ENCODE measurements around the gene MRPL54.

Gene MRPL54

DNA sequence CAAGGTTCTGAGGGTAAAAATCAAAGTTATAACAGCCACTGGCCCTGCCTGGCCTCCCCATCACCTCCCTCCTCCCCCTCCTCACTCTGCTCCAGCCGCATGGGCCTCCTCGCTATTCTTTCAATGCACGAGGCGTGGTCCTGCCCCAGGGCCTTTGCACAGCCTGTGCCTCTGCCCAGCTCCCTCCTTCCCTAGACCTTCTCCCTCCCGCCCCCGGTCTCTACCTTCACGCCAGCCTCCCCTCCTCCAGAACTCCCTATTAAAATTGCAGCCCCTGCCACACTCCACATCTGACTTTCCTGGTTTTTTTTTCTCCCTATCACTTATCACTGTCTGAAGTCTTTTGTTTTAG is 6.2 kb downstream of the MRPL54 start:
- H3K4me3 ChIP-seq (replicated peaks; ENCODE audit: low read depth, low read length), result no peak overlapping the region
- DNase-seq (ENCODE audit: low read depth), result no peak
- TF ChIP-seq, protein P1, sequence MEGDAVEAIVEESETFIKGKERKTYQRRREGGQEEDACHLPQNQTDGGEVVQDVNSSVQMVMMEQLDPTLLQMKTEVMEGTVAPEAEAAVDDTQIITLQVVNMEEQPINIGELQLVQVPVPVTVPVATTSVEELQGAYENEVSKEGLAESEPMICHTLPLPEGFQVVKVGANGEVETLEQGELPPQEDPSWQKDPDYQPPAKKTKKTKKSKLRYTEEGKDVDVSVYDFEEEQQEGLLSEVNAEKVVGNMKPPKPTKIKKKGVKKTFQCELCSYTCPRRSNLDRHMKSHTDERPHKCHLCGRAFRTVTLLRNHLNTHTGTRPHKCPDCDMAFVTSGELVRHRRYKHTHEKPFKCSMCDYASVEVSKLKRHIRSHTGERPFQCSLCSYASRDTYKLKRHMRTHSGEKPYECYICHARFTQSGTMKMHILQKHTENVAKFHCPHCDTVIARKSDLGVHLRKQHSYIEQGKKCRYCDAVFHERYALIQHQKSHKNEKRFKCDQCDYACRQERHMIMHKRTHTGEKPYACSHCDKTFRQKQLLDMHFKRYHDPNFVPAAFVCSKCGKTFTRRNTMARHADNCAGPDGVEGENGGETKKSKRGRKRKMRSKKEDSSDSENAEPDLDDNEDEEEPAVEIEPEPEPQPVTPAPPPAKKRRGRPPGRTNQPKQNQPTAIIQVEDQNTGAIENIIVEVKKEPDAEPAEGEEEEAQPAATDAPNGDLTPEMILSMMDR (IDR thresholded peaks at IDR 0.05; ENCODE audit: low read length, missing control alignments), result no peak

- no peak for DNase-seq (ENCODE audit: low read depth)
- TF ChIP-seq, protein P1 (IDR thresholded peaks at IDR 0.05; ENCODE audit: low read length, missing control alignments), result no peak
- no peak overlapping the region for H3K4me3 ChIP-seq (replicated peaks; ENCODE audit: low read depth, low read length)
Observed at GRCh38 chr19:3769494-3769893, 7.0 kb downstream of the MRPL54 start.

DNA sequence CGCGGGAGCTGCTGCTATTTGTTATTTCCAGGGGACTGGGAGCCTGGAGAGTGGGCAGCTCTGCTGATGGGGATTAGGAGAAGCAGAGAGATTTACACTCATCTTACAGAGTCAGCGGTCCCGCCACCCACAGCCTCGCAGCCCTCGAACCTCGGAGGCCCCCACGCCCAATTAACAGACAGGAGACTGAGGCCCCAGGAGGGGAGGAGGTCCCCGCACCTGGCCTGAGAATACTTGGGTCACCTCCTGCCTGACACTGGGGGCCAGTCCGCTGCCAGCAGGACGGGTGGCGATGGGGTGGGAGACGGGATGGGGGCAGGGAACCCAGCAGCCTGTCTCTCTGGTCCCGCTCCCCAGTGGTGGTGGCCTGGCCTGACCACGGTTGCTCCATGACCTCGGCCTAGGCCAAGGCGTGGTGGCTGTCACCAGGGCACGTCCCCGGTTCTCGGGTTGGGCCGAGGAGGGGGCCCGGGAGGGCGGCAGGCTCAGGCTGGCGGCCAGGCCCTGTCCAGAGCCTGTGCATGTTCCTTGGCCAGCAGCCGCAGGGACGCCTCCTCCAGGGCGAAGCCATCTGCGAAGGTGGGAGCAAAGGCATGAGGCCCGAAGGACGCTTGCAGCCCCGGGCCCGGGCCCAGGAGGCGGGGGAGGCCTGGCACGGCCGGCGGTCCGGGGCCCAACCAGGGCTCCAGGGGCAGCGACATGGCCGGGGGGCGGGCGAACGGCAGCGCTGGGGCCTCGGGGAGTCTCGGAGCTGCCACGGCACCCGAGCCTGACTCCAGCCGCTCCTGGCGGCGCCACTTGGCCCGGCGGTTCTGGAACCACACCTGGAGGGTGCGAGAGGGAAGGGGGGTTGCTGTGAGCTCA is 7.9 kb downstream of the MRPL54 start:
- no peak overlapping the region for H3K4me3 ChIP-seq (replicated peaks; ENCODE audit: low read depth, low read length)
- DNase-seq (ENCODE audit: low read depth), result no peak
- TF ChIP-seq, protein P1 (IDR thresholded peaks at IDR 0.05; ENCODE audit: low read length, missing control alignments), result no peak

DNA sequence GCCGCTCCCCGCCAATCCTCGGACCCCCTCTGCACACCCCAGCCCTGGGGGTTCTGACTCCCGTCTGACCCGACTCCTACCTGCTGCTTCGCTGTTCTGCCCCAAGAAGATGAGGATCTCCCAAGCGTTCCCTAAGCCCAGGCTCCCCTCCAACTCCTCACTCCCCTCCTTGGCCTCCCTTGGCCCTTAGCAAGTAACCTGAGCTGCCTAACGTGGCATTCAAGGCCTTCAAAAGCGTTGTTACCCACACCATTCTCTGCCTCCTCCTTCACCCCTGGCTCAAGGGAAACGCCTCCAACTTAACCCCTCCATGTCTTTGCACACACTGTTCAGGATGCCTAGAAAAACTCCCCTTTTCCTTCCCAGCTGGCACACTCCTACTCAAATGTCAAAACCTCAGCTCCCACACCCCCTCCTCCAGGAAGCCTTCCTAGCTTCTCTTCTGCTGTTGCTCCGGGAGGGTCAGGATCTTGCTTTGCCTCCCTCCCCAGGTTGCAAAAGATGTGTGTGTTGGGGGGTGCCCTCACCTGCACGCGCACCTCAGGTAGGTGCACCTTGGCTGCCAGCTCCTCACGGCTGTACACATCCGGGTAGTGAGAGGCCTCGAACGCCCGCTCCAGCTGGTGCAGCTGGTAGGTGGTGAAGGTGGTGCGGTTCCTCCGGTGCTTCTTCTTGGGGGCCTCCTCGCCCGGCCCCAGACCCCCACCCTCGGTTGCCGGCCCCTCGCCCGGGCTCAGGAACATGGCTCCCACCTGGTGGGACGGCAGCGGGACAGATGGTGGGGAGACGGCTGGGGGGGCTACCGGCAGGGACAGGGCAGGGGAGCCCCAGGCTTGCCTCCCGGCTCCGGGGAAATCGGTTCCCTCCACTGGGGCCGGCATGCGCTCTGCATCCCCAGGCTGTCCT is 8.8 kb downstream of the MRPL54 start:
- no peak for DNase-seq (ENCODE audit: low read depth)
- TF ChIP-seq, protein P1 (IDR thresholded peaks at IDR 0.05; ENCODE audit: low read length, missing control alignments), result no peak
- H3K4me3 ChIP-seq (replicated peaks; ENCODE audit: low read depth, low read length), result no peak overlapping the region

DNA sequence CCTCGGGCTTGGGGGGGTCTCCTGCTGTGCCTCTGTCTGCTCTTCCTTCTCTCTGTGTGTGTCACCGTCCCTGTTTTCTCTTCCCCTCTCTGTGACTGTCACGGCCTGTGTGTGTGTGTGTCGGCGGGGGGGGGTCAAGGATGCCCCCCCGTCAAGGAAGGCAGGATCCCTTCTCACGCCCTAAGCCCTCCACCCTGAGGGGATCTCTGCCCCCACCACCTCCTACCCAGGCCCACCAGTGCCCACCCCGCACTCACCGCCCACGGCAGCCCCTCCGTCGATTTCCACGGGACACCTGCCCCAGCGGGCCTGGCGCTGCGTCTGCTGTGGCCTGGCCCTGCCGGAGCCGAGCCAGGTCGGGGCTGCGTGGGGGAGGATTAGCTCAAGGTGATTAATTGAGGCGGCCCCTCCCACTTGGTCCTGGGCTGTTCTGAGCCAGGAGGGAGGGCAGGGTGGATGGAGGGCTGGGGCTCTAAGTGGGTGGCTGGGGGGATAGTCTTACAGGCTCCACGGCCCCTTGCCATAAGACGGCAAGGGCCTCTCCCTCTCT is 9.5 kb downstream of the MRPL54 start, which contains the start of gene RAX2:
Gene RAX2, minus strand, starts transcription at position 323 of the 550 bp plus-strand sequence. CDS start 486 bp downstream, outside the sequence.
- DNase-seq (ENCODE audit: low read depth), result no peak
- TF ChIP-seq, protein P1 (IDR thresholded peaks at IDR 0.05; ENCODE audit: low read length, missing control alignments), result no peak
- H3K4me3 ChIP-seq (replicated peaks; ENCODE audit: low read depth, low read length), result no peak within 1 kb of the TSS

DNA sequence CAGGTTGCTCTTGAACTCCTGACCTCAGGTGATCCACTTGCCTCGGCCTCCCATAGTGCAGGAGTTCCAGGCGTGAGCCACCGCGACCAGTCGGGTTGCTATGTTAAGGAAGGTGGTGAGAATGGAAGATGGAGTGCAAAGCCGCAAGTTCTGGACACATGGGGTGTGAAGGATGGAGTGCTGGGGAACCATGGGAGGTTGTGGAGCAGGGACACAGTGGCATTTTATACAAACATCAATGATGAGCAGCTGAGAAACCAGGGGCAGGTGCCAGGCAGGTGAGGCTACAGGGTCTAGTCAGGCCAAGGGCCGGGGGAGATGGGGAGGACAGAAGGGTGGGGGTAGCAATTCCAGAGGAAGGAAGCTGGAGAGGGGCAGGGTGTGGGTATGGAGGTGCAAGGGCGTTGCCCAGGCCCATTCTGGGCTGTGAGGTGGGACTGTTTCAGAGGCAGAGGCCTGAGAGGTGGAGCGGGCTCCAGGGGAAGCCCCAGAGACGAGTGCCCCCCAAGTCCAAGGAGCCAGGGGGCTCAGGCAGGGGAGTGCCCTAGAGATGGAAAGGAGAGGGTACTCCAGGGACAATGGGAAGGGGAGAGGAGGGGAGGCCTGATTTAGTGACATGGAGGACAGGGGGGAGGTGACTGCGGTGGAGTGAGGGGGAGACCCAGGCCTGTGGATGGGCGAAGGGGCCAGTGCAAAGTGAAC is 11.5 kb downstream of the MRPL54 start:
- TF ChIP-seq, protein P1 (IDR thresholded peaks at IDR 0.05; ENCODE audit: low read length, missing control alignments), result no peak
- no peak overlapping the region for H3K4me3 ChIP-seq (replicated peaks; ENCODE audit: low read depth, low read length)
- no peak for DNase-seq (ENCODE audit: low read depth)
